Naive thymus-derived CD4-positive, alpha-beta T cell (primary cell): ENCODE results near the gene GRM7. TPM values are rescaled to one million over a fixed set of nuclear protein-coding genes. Genes with fewer than 3 reads are reported as not detected.

Experiments
- ATAC-seq: fragments of 150-1000 bp; cut with Tn5 transposase; 2 replicates; pipeline ENCODE4 v1.10.0; 2021; ENCODE audit warnings: mild to moderate bottlenecking, moderate library complexity
- CTCF ChIA-PET: fragments of 350-600 bp; sonication (Branson Sonifier 250); formaldehyde crosslinking; loops from one replicate; lab custom pipeline; 2021; ENCODE audit warnings: antibody characterized with exemption; lab: Charles Lee
- POLR2A ChIA-PET: fragments of 350-600 bp; sonication (Branson Sonifier 250); formaldehyde crosslinking; loops from one replicate; lab custom pipeline; 2021; ENCODE audit warnings: antibody characterized with exemption, inconsistent platforms; lab: Charles Lee
- DNase-seq, 9 donors: peaks; one replicate each; pipeline versions ENCODE4 v3.0.0 to v3.0.0-alpha.2; 2020 to 2022; ENCODE audit warnings: mixed read lengths in 1 of 9
- H3K27ac ChIP-seq: one replicate; pipeline ENCODE4 v1.7.0; 2013; ENCODE audit warnings: mild to moderate bottlenecking, low read depth, low read length, moderate library complexity
- H3K27me3 ChIP-seq, 2 donors: one replicate each; pipeline ENCODE4 v1.7.0; 2013; ENCODE audit warnings: low read length in 2 of 2, mild to moderate bottlenecking in 2 of 2, moderate library complexity in 2 of 2; ENCODE audit not compliant: control insufficient read depth in 2 of 2, insufficient read depth in 2 of 2
- H3K36me3 ChIP-seq, 3 experiments: 1 replicate in 2 of 3; 2 replicates in 1 of 3; pipeline ENCODE4 v1.7.0; 2013; ENCODE audit warnings: low read length in 3 of 3, mild to moderate bottlenecking in 3 of 3, moderate library complexity in 1 of 3; ENCODE audit not compliant: insufficient read depth in 3 of 3, control insufficient read depth in 2 of 3
- H3K4me1 ChIP-seq, 2 donors: one replicate each; pipeline ENCODE4 v1.7.0; 2013; ENCODE audit warnings: low read length in 2 of 2, mild to moderate bottlenecking in 2 of 2, moderate library complexity in 1 of 2; ENCODE audit not compliant: control insufficient read depth in 2 of 2, insufficient read depth in 2 of 2
- H3K4me3 ChIP-seq: 2 replicates; pipeline ENCODE4 v1.7.0; 2013; ENCODE audit warnings: mild to moderate bottlenecking, low read length
- H3K9me3 ChIP-seq, 3 experiments: 1 replicate in 2 of 3; 2 replicates in 1 of 3; pipeline ENCODE4 v1.7.0; 2013; ENCODE audit warnings: low read length in 3 of 3; ENCODE audit not compliant: control insufficient read depth in 2 of 3
- H3K27ac Mint-ChIP-seq, 9 donors: one replicate each; pipeline ENCODE4 v1.8.0; 2020 to 2022; ENCODE audit warnings: mixed read lengths in 9 of 9, mild to moderate bottlenecking in 8 of 9, moderate library complexity in 5 of 9, inconsistent platforms in 2 of 9
- H3K27me3 Mint-ChIP-seq, 5 donors: one replicate each; pipeline ENCODE4 v1.8.0; 2021 to 2022; ENCODE audit warnings: mixed read lengths in 5 of 5, mild to moderate bottlenecking in 1 of 5
- H3K36me3 Mint-ChIP-seq, 5 donors: one replicate each; pipeline ENCODE4 v1.8.0; 2020 to 2022; ENCODE audit warnings: mixed read lengths in 5 of 5, mild to moderate bottlenecking in 3 of 5, inconsistent platforms in 1 of 5
- H3K4me1 Mint-ChIP-seq, 7 donors: one replicate each; pipeline ENCODE4 v1.8.0; 2020 to 2022; ENCODE audit warnings: mixed read lengths in 7 of 7, mild to moderate bottlenecking in 3 of 7, inconsistent platforms in 1 of 7
- H3K4me3 Mint-ChIP-seq, 10 donors: one replicate each; pipeline ENCODE4 v1.8.0; 2020 to 2022; ENCODE audit warnings: mild to moderate bottlenecking in 10 of 10, mixed read lengths in 10 of 10, moderate library complexity in 6 of 10, inconsistent platforms in 2 of 10
- H3K9me3 Mint-ChIP-seq, 11 donors: one replicate each; pipeline ENCODE4 v1.8.0; 2020 to 2022; ENCODE audit warnings: mixed read lengths in 11 of 11, mild to moderate bottlenecking in 4 of 11, inconsistent platforms in 1 of 11, moderate library complexity in 1 of 11
- intact Hi-C, 2 donors: fragments of 100-400 bp; cut with micrococcal nuclease; formaldehyde crosslinking; loops; one replicate each; pipeline ENCODE4 v1.15.1; 2023
- polyA plus RNA-seq, 2 donors: library from polyadenylated mRNA; unstranded; fragments of 300-500 nt; fragmentation: Illumina TruSeq; gene quantifications; one replicate each; pipeline ENCODE4 v1.2.3, GENCODE V29; 2021
- total RNA-seq, 6 experiments: library from RNA in 5 of 6; stranded (reverse) in 5 of 6; gene quantifications; 1 replicate in 5 of 6; 2 replicates in 1 of 6; pipeline ENCODE4 v1.2.3 and lab custom pipeline; 2021 to 2026

Gene GRM7
- total and polyA plus RNA-seq, 7 experiments from 2014 or later: not detected

- Mint-ChIP-seq H3K27me3 (peaks cover 0 to 5% (median 0%) of the 10 kb centered on the region in 5 donors), H3K36me3 (no peaks in the 10 kb centered on the region), H3K27ac (no peak overlapping the region), H3K4me3 (no peak overlapping the region), H3K4me1 (no peaks in the 10 kb centered on the region), H3K9me3 (peaks cover 2 to 35% (median 6%) of the 10 kb centered on the region in 11 donors)
- CTCF ChIA-PET: no interaction called here
- Histone ChIP-seq H3K27ac (no peak overlapping the region), H3K4me1 (no peaks in the 10 kb centered on the region), H3K27me3 (no peaks in the 10 kb centered on the region), H3K4me3 (no peak overlapping the region), H3K36me3 (no peaks in the 10 kb centered on the region), H3K9me3 (no peaks in the 10 kb centered on the region)
- DNase-seq (no peak), ATAC-seq (no peak)
- intact Hi-C loops: no loop called here
- POLR2A ChIA-PET: no interaction called here
These were observed 201.8 kb downstream of the GRM7 start for GRCh38 chr3:7062714-7063113.

GRCh38 chr3:7070461-7070860, 209.5 kb downstream of the GRM7 start:
- no peak overlapping the region for H3K4me3 ChIP-seq
- no peak overlapping the region for H3K27ac ChIP-seq
- Mint-ChIP-seq H3K36me3 (no peaks in the 10 kb centered on the region), H3K9me3 (peaks cover 0 to 11% (median 3%) of the 10 kb centered on the region in 11 donors), H3K27me3 (no peaks in the 10 kb centered on the region), H3K4me3 (no peak overlapping the region), H3K4me1 (no peaks in the 10 kb centered on the region), H3K27ac (no peak overlapping the region)
- no peaks in the 10 kb centered on the region for H3K4me1 ChIP-seq
- H3K27me3 ChIP-seq: no peaks in the 10 kb centered on the region
- POLR2A ChIA-PET: no interaction called here
- ATAC-seq: no peak
- no peaks in the 10 kb centered on the region for H3K9me3 ChIP-seq
- no peak for DNase-seq
- intact Hi-C loops: no loop called here
- CTCF ChIA-PET: no interaction called here
- H3K36me3 ChIP-seq: no peaks in the 10 kb centered on the region

GRCh38 chr3:7074217-7074616, 213.3 kb downstream of the GRM7 start:
- ATAC-seq (no peak), DNase-seq (no peak)
- H3K4me1 ChIP-seq: no peaks in the 10 kb centered on the region
- POLR2A ChIA-PET: no interaction called here
- no peak overlapping the region for H3K4me3 Mint-ChIP-seq
- H3K27me3 ChIP-seq: no peaks in the 10 kb centered on the region
- H3K27ac ChIP-seq: no peak overlapping the region
- no peaks in the 10 kb centered on the region for H3K36me3 Mint-ChIP-seq
- H3K4me3 ChIP-seq: no peak overlapping the region
- H3K9me3 Mint-ChIP-seq: peaks cover 0 to 9% (median 2%) of the 10 kb centered on the region in 11 donors
- H3K4me1 Mint-ChIP-seq: no peaks in the 10 kb centered on the region
- H3K27ac Mint-ChIP-seq: no peak overlapping the region
- no peaks in the 10 kb centered on the region for H3K9me3 ChIP-seq
- no peaks in the 10 kb centered on the region for H3K36me3 ChIP-seq
- intact Hi-C loops: no loop called here
- H3K27me3 Mint-ChIP-seq: no peaks in the 10 kb centered on the region
- CTCF ChIA-PET: no interaction called here

GRCh38 chr3:7075117-7075516, 214.2 kb downstream of the GRM7 start:
- intact Hi-C loops: no loop called here
- H3K27ac Mint-ChIP-seq: no peak overlapping the region
- Histone ChIP-seq H3K9me3 (no peaks in the 10 kb centered on the region), H3K27me3 (no peaks in the 10 kb centered on the region), H3K4me3 (no peak overlapping the region), H3K27ac (no peak overlapping the region), H3K36me3 (no peaks in the 10 kb centered on the region), H3K4me1 (no peaks in the 10 kb centered on the region)
- CTCF ChIA-PET: no interaction called here
- peaks cover 0 to 1% (median 0%) of the 10 kb centered on the region in 7 donors for H3K4me1 Mint-ChIP-seq
- H3K4me3 Mint-ChIP-seq: no peak overlapping the region
- H3K27me3 Mint-ChIP-seq: no peaks in the 10 kb centered on the region
- H3K36me3 Mint-ChIP-seq: no peaks in the 10 kb centered on the region
- H3K9me3 Mint-ChIP-seq: peaks cover 0 to 9% (median 2%) of the 10 kb centered on the region in 11 donors
- DNase-seq: no peak
- POLR2A ChIA-PET: no interaction called here
- ATAC-seq: no peak

- H3K27me3 ChIP-seq: no peaks in the 10 kb centered on the region
- peaks cover 0 to 1% (median 0%) of the 10 kb centered on the region in 7 donors for H3K4me1 Mint-ChIP-seq
- ChIA-PET POLR2A (no interaction called here), CTCF (no interaction called here)
- ATAC-seq (no peak), DNase-seq (no peak)
- H3K36me3 ChIP-seq: no peaks in the 10 kb centered on the region
- intact Hi-C loops: no loop called here
- H3K9me3 ChIP-seq: no peaks in the 10 kb centered on the region
- H3K4me3 ChIP-seq: no peak overlapping the region
- H3K4me3 Mint-ChIP-seq: no peak overlapping the region
- no peak overlapping the region for H3K27ac ChIP-seq
- no peaks in the 10 kb centered on the region for H3K36me3 Mint-ChIP-seq
- H3K27ac Mint-ChIP-seq: no peak overlapping the region
- H3K4me1 ChIP-seq: no peaks in the 10 kb centered on the region
- no peaks in the 10 kb centered on the region for H3K27me3 Mint-ChIP-seq
- H3K9me3 Mint-ChIP-seq: peaks cover 0 to 9% (median 2%) of the 10 kb centered on the region in 11 donors
These were observed 215.0 kb downstream of the GRM7 start for GRCh38 chr3:7075901-7076300.

- ATAC-seq (no peak), DNase-seq (no peak)
- no peaks in the 10 kb centered on the region for H3K27me3 ChIP-seq
- Mint-ChIP-seq H3K9me3 (peaks cover 0 to 5% (median 0%) of the 10 kb centered on the region in 11 donors), H3K4me3 (no peak overlapping the region), H3K36me3 (no peaks in the 10 kb centered on the region), H3K27ac (no peak overlapping the region), H3K4me1 (peaks cover 0 to 1% (median 0%) of the 10 kb centered on the region in 7 donors), H3K27me3 (no peaks in the 10 kb centered on the region)
- H3K9me3 ChIP-seq: no peaks in the 10 kb centered on the region
- no peak overlapping the region for H3K27ac ChIP-seq
- intact Hi-C loops: no loop called here
- no peak overlapping the region for H3K4me3 ChIP-seq
- ChIA-PET POLR2A (no interaction called here), CTCF (no interaction called here)
- H3K4me1 ChIP-seq: no peaks in the 10 kb centered on the region
- no peaks in the 10 kb centered on the region for H3K36me3 ChIP-seq
These were observed 221.3 kb downstream of the GRM7 start for GRCh38 chr3:7082244-7082643.

- DNase-seq (no peak), ATAC-seq (no peak)
- H3K36me3 Mint-ChIP-seq: no peaks in the 10 kb centered on the region
- Histone ChIP-seq H3K4me1 (no peaks in the 10 kb centered on the region), H3K4me3 (no peak overlapping the region), H3K27me3 (no peaks in the 10 kb centered on the region), H3K36me3 (no peaks in the 10 kb centered on the region), H3K27ac (no peak overlapping the region), H3K9me3 (no peaks in the 10 kb centered on the region)
- no peak overlapping the region for H3K27ac Mint-ChIP-seq
- intact Hi-C loops: no loop called here
- no peaks in the 10 kb centered on the region for H3K4me1 Mint-ChIP-seq
- peaks cover 0 to 5% (median 0%) of the 10 kb centered on the region in 11 donors for H3K9me3 Mint-ChIP-seq
- no peaks in the 10 kb centered on the region for H3K27me3 Mint-ChIP-seq
- CTCF ChIA-PET: no interaction called here
- POLR2A ChIA-PET: no interaction called here
- no peak overlapping the region for H3K4me3 Mint-ChIP-seq
These were observed 225.5 kb downstream of the GRM7 start for GRCh38 chr3:7086417-7086816.
